ENCODE results near the gene GIPC3.
"Not testable (repeated sequence)": the region's sequence is repeated elsewhere in the genome, so short reads cannot be mapped to it uniquely, and the experiment has no call there.

GIPC3 gene

GRCh38 chr19:3551792-3552095 lies 33.5 kb upstream of the GIPC3 start:
- DNase-seq = no peak

- peak; percentile 48 to 81 (median 69) for DNase-seq
Measured at GRCh38 chr19:3554254-3555083, 30.8 kb upstream of the GIPC3 start.

- peak in 1 of 6 experiments; percentile 33 for DNase-seq
Measured at GRCh38 chr19:3555653-3556422, 29.4 kb upstream of the GIPC3 start.

- DNase-seq = no peak
Measured at GRCh38 chr19:3556423-3556977, 28.8 kb upstream of the GIPC3 start.

- DNase-seq = peak in 5 of 6 experiments; percentile 51 to 72 (median 58)
Measured at GRCh38 chr19:3556978-3557460, 28.3 kb upstream of the GIPC3 start.

GRCh38 chr19:3557461-3558248 lies 27.6 kb upstream of the GIPC3 start, which contains the start of gene MFSD12:
Gene MFSD12 (minus strand): TSS chr19:3557586. CDS start chr19:3557403, 183 bp downstream.
- peak; percentile 87 to 93 (median 90) for DNase-seq

- DNase-seq = no peak
Measured at GRCh38 chr19:3563709-3564524, 21.4 kb upstream of the GIPC3 start.

GRCh38 chr19:3565139-3565538 lies 20.1 kb upstream of the GIPC3 start:
- DNase-seq = no peak

- DNase-seq = not testable (repeated sequence)
Measured at GRCh38 chr19:3570042-3570441, 15.2 kb upstream of the GIPC3 start.

GRCh38 chr19:3570606-3571011 lies 14.7 kb upstream of the GIPC3 start:
- DNase-seq = no peak

- peak; percentile 96 to 99 (median 98) for DNase-seq
Measured at GRCh38 chr19:3572132-3572854, 13.0 kb upstream of the GIPC3 start.

GRCh38 chr19:3572855-3573161 lies 12.5 kb upstream of the GIPC3 start, which contains the start of gene HMG20B:
Gene HMG20B (plus strand): TSS chr19:3572944. CDS start chr19:3573310, 366 bp downstream.
- DNase-seq = no peak

- no peak for DNase-seq
Measured at GRCh38 chr19:3573162-3573857, 12.0 kb upstream of the GIPC3 start.

- DNase-seq = peak; percentile 53 to 83 (median 66)
Measured at GRCh38 chr19:3573858-3574637, 11.2 kb upstream of the GIPC3 start.

GRCh38 chr19:3575260-3575741 lies 10.0 kb upstream of the GIPC3 start:
- no peak for DNase-seq

GRCh38 chr19:3575949-3576673 lies 9.2 kb upstream of the GIPC3 start:
- no peak for DNase-seq

- no peak for DNase-seq
Measured at GRCh38 chr19:3576696-3577443, 8.4 kb upstream of the GIPC3 start.

Data from stimulated activated naive CD4-positive, alpha-beta T cell (primary cell).